ENCODE results near the gene PEX11G.
A peak's percentile ranks its signal among the peaks of the same experiment; 100 is the strongest.

Gene PEX11G

DNA sequence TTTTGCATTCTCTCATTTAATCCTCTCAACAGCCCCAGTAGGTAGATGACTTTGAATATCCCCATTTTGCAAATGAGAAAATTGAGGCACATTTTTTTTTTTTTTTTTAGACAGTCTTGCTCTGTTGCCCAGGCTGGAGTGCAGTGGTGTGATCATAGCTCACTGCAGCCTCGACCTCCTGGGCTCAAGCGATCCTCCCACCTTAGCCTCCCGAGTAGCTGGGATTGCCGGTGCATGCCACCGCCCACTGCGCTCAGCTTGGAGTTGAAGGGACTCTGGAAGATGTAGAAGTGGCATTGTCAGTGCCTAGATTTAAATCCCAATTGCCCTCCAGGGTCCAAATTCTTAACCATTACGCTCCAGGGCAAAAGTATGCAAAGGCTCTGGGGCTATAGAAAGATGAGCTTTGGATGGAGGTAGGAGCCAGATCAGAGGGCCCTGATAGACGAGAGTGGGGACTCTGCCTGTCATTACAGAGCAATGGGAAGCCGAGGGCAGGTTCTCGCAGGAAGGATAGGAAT is 32.8 kb upstream of the PEX11G start:
- no peak for DNase-seq (ENCODE audit: extremely low spot score)
- TF ChIP-seq, protein P1, sequence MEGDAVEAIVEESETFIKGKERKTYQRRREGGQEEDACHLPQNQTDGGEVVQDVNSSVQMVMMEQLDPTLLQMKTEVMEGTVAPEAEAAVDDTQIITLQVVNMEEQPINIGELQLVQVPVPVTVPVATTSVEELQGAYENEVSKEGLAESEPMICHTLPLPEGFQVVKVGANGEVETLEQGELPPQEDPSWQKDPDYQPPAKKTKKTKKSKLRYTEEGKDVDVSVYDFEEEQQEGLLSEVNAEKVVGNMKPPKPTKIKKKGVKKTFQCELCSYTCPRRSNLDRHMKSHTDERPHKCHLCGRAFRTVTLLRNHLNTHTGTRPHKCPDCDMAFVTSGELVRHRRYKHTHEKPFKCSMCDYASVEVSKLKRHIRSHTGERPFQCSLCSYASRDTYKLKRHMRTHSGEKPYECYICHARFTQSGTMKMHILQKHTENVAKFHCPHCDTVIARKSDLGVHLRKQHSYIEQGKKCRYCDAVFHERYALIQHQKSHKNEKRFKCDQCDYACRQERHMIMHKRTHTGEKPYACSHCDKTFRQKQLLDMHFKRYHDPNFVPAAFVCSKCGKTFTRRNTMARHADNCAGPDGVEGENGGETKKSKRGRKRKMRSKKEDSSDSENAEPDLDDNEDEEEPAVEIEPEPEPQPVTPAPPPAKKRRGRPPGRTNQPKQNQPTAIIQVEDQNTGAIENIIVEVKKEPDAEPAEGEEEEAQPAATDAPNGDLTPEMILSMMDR (IDR thresholded peaks at IDR 0.05; ENCODE audit: control extremely low read depth, extremely low read depth, low read depth, missing control alignments): no peak
- CTCF ChIA-PET: interaction anchor here (1.5 to 1.9 kb wide), 2 partner anchors 10 to 47 kb away, joined by 5 to 8 read pairs; no protein-coding TSS in a partner anchor
- POLR2A ChIA-PET: interaction anchor here (4.0 kb wide), 1 partner anchor 12 kb away, joined by 16 read pairs; the partner anchor contains the start of gene PNPLA6

DNA sequence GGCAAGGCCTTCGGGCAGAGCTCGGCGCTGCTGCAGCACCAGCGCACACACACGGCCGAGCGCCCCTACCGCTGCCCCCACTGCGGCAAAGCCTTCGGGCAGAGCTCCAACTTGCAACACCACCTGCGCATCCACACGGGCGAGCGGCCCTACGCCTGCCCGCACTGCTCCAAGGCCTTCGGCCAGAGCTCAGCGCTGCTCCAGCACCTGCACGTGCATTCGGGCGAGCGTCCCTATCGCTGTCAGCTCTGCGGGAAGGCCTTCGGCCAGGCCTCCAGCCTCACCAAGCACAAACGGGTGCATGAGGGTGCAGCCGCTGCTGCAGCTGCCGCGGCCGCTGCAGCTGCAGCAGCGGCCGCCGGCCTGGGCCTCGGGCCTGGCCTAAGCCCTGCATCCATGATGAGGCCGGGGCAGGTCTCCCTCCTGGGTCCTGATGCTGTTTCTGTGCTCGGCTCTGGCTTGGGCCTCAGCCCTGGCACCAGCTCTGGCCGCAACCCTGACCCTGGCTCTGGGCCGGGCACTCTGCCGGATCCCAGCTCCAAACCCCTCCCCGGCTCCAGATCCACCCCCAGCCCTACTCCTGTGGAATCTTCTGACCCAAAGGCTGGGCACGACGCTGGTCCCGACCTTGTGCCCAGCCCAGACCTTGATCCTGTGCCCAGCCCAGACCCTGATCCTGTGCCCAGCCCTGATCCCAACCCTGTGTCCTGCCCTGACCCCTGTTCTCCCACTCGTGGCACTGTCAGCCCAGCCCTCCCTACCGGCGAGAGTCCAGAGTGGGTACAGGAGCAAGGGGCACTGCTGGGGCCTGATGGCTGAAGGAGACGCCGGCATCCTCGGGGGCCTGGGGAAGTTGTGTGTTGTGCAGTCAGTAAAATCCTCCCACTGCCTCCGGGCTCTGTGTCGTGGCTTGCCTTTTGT is 31.6 kb upstream of the PEX11G start:
- ChIA-PET POLR2A (no interaction called here), CTCF (no interaction called here)
- TF ChIP-seq, protein P1 (IDR thresholded peaks at IDR 0.05; ENCODE audit: control extremely low read depth, extremely low read depth, low read depth, missing control alignments): no peak

DNA sequence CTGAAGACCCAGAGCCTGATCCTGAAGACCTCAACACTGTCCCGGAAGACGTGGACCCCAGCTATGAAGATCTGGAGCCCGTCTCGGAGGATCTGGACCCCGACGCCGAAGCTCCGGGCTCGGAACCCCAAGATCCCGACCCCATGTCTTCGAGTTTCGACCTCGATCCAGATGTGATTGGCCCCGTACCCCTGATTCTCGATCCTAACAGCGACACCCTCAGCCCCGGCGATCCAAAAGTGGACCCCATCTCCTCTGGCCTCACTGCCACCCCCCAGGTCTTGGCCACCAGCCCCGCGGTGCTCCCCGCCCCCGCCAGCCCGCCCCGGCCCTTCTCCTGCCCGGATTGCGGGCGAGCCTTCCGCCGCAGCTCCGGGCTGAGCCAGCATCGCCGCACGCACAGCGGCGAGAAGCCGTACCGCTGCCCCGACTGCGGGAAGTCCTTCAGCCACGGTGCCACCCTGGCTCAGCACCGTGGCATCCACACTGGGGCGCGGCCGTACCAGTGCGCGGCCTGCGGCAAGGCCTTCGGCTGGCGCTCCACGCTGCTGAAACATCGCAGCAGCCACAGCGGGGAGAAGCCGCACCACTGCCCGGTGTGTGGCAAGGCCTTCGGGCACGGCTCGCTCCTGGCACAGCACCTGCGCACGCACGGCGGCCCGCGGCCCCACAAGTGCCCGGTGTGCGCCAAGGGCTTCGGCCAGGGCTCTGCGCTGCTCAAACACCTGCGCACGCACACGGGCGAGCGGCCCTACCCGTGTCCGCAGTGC is 30.7 kb upstream of the PEX11G start:
- TF ChIP-seq, protein P1 (IDR thresholded peaks at IDR 0.05; ENCODE audit: control extremely low read depth, extremely low read depth, low read depth, missing control alignments): no peak
- ChIA-PET POLR2A (no interaction called here), CTCF (no interaction called here)
- DNase-seq (ENCODE audit: extremely low spot score): no peak

More for the DNA sequence above, 31.6 kb upstream of the PEX11G start:
- no peak for DNase-seq (ENCODE audit: extremely low spot score)

DNA sequence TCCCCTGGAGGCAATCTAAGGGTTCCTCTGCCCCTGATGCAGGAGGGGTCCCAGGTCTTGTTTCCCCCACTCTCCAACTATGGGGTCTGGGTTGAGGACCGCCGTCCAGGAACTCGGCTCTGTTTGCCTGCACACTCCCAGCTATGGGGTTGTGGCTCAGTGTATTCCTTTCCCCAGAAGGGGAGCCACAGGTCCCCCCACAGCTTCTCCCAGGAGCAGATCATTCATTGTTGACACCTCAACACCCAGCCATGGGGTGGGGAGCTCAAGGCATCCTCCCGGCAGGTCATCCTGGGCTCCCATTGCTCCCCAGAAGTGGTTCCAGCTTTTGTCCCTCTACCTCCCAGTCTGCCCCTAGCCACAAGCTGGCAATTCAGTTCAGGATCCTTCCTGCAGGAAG is 28.0 kb upstream of the PEX11G start:
- CTCF ChIA-PET: interaction anchor here (1.7 kb wide), 1 partner anchor 10 kb away, joined by 4 read pairs; no protein-coding TSS in a partner anchor
- TF ChIP-seq, protein P1 (IDR thresholded peaks at IDR 0.05; ENCODE audit: control extremely low read depth, extremely low read depth, low read depth, missing control alignments): no peak
- no peak for DNase-seq (ENCODE audit: extremely low spot score)
- POLR2A ChIA-PET: no interaction called here

DNA sequence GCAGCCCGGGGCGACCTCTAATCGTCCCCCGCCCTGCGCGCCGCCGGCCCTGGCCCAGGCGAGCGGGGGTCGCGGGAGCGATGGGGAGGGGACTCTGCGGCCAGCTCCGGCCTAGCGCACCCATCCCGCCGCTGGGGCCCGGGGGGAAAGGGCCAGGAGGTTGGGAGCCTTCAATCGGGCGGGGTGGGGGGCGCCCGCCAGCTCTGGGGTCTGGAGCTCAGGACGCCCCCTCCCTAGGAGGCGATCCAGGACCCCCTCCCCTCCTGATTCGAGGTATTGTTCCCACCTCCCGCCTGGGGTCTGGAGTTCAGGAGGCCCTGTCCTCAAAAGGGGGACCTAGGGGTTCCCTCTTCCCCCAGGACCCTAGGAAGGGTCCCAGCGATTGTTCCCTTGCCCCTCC is 27.5 kb upstream of the PEX11G start:
- TF ChIP-seq, protein P1 (IDR thresholded peaks at IDR 0.05; ENCODE audit: control extremely low read depth, extremely low read depth, low read depth, missing control alignments): no peak
- DNase-seq (ENCODE audit: extremely low spot score): no peak
- ChIA-PET CTCF (interaction anchor here (0.8 to 1.7 kb wide), 3 partner anchors 10 to 52 kb away, joined by 3 to 4 read pairs (median 3); a partner anchor contains a TSS), POLR2A (no interaction called here)

DNA sequence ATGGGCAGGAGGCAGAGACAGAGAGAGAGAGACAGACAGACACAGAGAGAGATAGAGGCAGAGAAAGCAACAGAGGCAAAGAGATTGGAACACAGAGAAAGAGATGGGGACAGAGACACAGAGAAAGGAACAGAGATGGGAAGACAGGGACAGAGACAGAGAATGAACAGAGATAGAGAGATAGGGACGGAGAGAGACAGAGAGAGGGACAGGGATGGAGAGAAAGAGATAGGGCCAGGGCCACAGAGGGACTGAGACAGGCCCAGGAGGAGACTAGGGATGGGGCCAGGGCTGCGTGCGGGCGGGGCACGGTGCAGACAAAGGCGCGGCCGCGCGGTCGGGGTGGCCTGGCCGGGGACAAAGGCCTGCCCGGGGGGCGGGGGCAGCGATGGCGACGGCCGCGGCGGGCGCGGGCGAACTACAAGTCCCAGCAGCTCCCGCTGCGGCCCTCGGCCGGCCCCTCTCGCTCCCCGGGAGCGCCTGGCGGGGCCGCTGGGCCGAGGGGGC is 26.9 kb upstream of the PEX11G start, which contains the start of gene ZNF358:
Gene ZNF358, plus strand, starts transcription at position 459 of the 507 bp plus-strand sequence. CDS start 3,140 bp downstream, outside the sequence.
- TF ChIP-seq, protein P1 (IDR thresholded peaks at IDR 0.05; ENCODE audit: control extremely low read depth, extremely low read depth, low read depth, missing control alignments): no peak
- POLR2A ChIA-PET: no interaction called here
- CTCF ChIA-PET: interaction anchor here (0.8 kb wide), 2 partner anchors 18 to 53 kb away, joined by 3 read pairs; a partner anchor contains a TSS
- DNase-seq (ENCODE audit: extremely low spot score): peak; percentile 90
